Endothelial cell of umbilical vein (primary cell): ENCODE data around the gene THSD7B. TPM values are rescaled to one million over a fixed set of nuclear protein-coding genes. Genes with fewer than 3 reads are reported as not detected.

Source experiments
- BruUV-seq: library from RNA; stranded (reverse); fragments of 400-500 nt; replicated peaks from 2 replicates; lab custom pipeline; 2021; lab: Mats Ljungman, UMichigan
- CTCF ChIA-PET: fragments of 300-600, 350-600 bp; sonication (Branson Sonifier 250); formaldehyde crosslinking; loops from one replicate; lab custom pipeline; 2021; ENCODE audit warnings: antibody characterized with exemption, inconsistent platforms; lab: Charles Lee
- POLR2A ChIA-PET: fragments of 300-600, 350-600 bp; sonication (Branson Sonifier 250); formaldehyde crosslinking; loops from one replicate; lab custom pipeline; 2021; ENCODE audit warnings: antibody characterized with exemption, inconsistent platforms; lab: Charles Lee
- DNase-seq: peaks from one replicate; pipeline ENCODE4 v3.0.0-alpha.2; 2011; ENCODE audit warnings: low read depth, low spot score
- FAIRE-seq: peaks from 2 replicates; lab custom pipeline; 2011; peaks lifted over from hg19 to GRCh38; lab: Jason Lieb, UNC
- H2AFZ ChIP-seq: 2 replicates; pipeline ENCODE4 v1.6.0; 2012; ENCODE audit warnings: low read depth, low read length, control low read depth, inconsistent platforms
- H3K27ac ChIP-seq: 2 replicates; pipeline ENCODE4 v1.5.1; 2011; ENCODE audit warnings: low read depth, mild to moderate bottlenecking, control low read depth, low read length, moderate library complexity; ENCODE audit not compliant: insufficient read depth
- H3K27me3 ChIP-seq, 2 experiments: 2 replicates each; pipeline versions ENCODE4 v1.6.0 to v1.6.1; 2011; ENCODE audit warnings: low read length in 2 of 2, mixed read lengths in 1 of 2; ENCODE audit not compliant: control insufficient read depth in 2 of 2, insufficient read depth in 2 of 2
- H3K36me3 ChIP-seq, 2 experiments: 2 replicates in 1 of 2; 3 replicates in 1 of 2; pipeline ENCODE4 v1.5.1; 2011; ENCODE audit warnings: low read length in 2 of 2, mild to moderate bottlenecking in 1 of 2, moderate library complexity in 1 of 2; ENCODE audit not compliant: control insufficient read depth in 2 of 2, insufficient read depth in 2 of 2; ENCODE audit errors: extremely low read depth in 1 of 2
- H3K4me1 ChIP-seq: 3 replicates; pipeline ENCODE4 v1.5.1; 2011; ENCODE audit warnings: mild to moderate bottlenecking, low read length; ENCODE audit not compliant: control insufficient read depth, insufficient read depth; ENCODE audit errors: extremely low read depth
- H3K4me2 ChIP-seq: 2 replicates; pipeline ENCODE4 v1.6.1; 2011; ENCODE audit warnings: low read length, control low read depth, mixed read lengths; ENCODE audit not compliant: insufficient read depth
- H3K4me3 ChIP-seq, 3 experiments: fragments of 200-600 bp in 1 of 3; sonication (generic), shearing (Covaris generic) in 1 of 3; replicated peaks in 1 of 3; 2 replicates each; pipeline ENCODE4 v1.5.1; 2011 to 2016; ENCODE audit warnings: control low read depth in 3 of 3, low read length in 3 of 3, mild to moderate bottlenecking in 2 of 3, inconsistent platforms in 1 of 3, low read depth in 1 of 3, moderate library complexity in 1 of 3; ENCODE audit not compliant: insufficient read depth in 1 of 3
- H3K79me2 ChIP-seq: 2 replicates; pipeline ENCODE4 v1.6.0; 2012; ENCODE audit warnings: low read length, inconsistent platforms; ENCODE audit not compliant: control insufficient read depth, insufficient read depth
- H3K9ac ChIP-seq: replicated peaks from 2 replicates; pipeline ENCODE3; 2011; ENCODE audit warnings: low read length, control low read depth; ENCODE audit not compliant: insufficient read depth; ENCODE audit errors: extremely low read depth
- H3K9me1 ChIP-seq: replicated peaks from 3 replicates; pipeline ENCODE4 v1.6.0; 2011; ENCODE audit warnings: mild to moderate bottlenecking, low read length; ENCODE audit not compliant: control insufficient read depth, insufficient read depth; ENCODE audit errors: extremely low read depth
- H3K9me3 ChIP-seq: replicated peaks from 2 replicates; pipeline ENCODE4 v1.5.1; 2012; ENCODE audit warnings: low read length, inconsistent platforms; ENCODE audit not compliant: control insufficient read depth, insufficient read depth
- H4K20me1 ChIP-seq: replicated peaks from 2 replicates; pipeline ENCODE3; 2011; ENCODE audit warnings: mild to moderate bottlenecking, low read length; ENCODE audit not compliant: control insufficient read depth, insufficient read depth; ENCODE audit errors: extremely low read depth
- EZH2 ChIP-seq: IDR thresholded peaks from 2 replicates; pipeline ENCODE4 v1.6.1; 2012; ENCODE audit warnings: borderline replicate concordance, low read depth, mild to moderate bottlenecking, moderate library complexity, low read length, inconsistent platforms; ENCODE audit not compliant: severe bottlenecking
- FOS ChIP-seq: IDR thresholded peaks from 2 replicates; pipeline ENCODE4 v1.6.1; 2011; ENCODE audit warnings: mild to moderate bottlenecking, low read length, moderate library complexity, borderline replicate concordance; ENCODE audit not compliant: insufficient read depth
- GATA2 ChIP-seq: IDR thresholded peaks from 2 replicates; pipeline ENCODE4 v1.7.0; 2011; ENCODE audit warnings: low read depth, mild to moderate bottlenecking, moderate library complexity, mixed read lengths, low read length; ENCODE audit not compliant: insufficient read length, insufficient read depth
- JUN ChIP-seq: IDR thresholded peaks from 2 replicates; pipeline ENCODE4 v1.6.1; 2011; ENCODE audit warnings: borderline replicate concordance, low read depth; ENCODE audit not compliant: insufficient read length, insufficient read depth
- MYC ChIP-seq: IDR thresholded peaks from one replicate; pipeline ENCODE4 v1.6.1; 2011; ENCODE audit warnings: mild to moderate bottlenecking, low read depth, low read length
- POLR2A ChIP-seq: IDR thresholded peaks from 2 replicates; pipeline ENCODE4 v1.6.1; 2012; ENCODE audit warnings: low read depth, mild to moderate bottlenecking, control low read depth, low read length
- POLR2AphosphoS5 ChIP-seq: IDR thresholded peaks from 2 replicates; pipeline ENCODE4 v1.6.1; 2012; ENCODE audit warnings: low read depth, mild to moderate bottlenecking, control low read depth, low read length, moderate library complexity; ENCODE audit not compliant: insufficient read depth
- dilution Hi-C: fragments of 300-500 bp; cut with MboI; formaldehyde crosslinking; loops from one replicate; pipeline ENCODE4 v1.15.0; 2019; ENCODE audit warnings: low sequenced_read_pairs; ENCODE audit not compliant: extremely low pct_ligation_motif_present
- intact Hi-C: fragments of 100-400 bp; cut with micrococcal nuclease; formaldehyde crosslinking; loops from one replicate; pipeline ENCODE4 v1.10.0; 2022
- polyA plus RNA-seq, 4 experiments: library from polyadenylated mRNA; depleted of rRNA in 3 of 4; stranded (reverse) in 3 of 4; unstranded in 1 of 4; fragments of >200 nt; gene quantifications; 2 replicates each; pipeline versions ENCODE4 v1.2.1 to v1.2.3, GENCODE V29; 2011 to 2012; ENCODE audit warnings: missing spikeins in 1 of 4
- total RNA-seq: library from RNA; stranded (reverse); gene quantifications from 2 replicates; pipeline ENCODE4 v1.2.3, GENCODE V29; 2021
- TF ChIP-seq, protein P1 (sequence below): IDR thresholded peaks from 2 replicates; pipeline ENCODE4 v1.6.1; 2011; ENCODE audit not compliant: insufficient read depth, insufficient read length
- TF ChIP-seq, protein P2 (sequence below), 2 donors: IDR thresholded peaks; 1 replicate in 1 of 2; 2 replicates in 1 of 2; pipeline ENCODE4 v1.5.1; 2011; ENCODE audit warnings: low read length in 2 of 2, mild to moderate bottlenecking in 2 of 2, moderate library complexity in 2 of 2, control low read depth in 1 of 2, inconsistent platforms in 1 of 2, low read depth in 1 of 2; ENCODE audit not compliant: insufficient read depth in 1 of 2; ENCODE audit errors: extremely low read depth in 1 of 2

Gene THSD7B
- total and polyA plus RNA-seq, 2 donors (not counting 3 experiments of a cell fraction or from before 2014, with no cell fraction given): 0.04 TPM; not detected in 1

GRCh38 chr2:136916131-136916530, 150.8 kb downstream of the THSD7B start:
- Histone ChIP-seq H3K36me3 (no peaks in the 10 kb centered on the region), H3K9me1 (no peaks in the 10 kb centered on the region), H3K9me3 (no peaks in the 10 kb centered on the region), H2AFZ (no peak overlapping the region), H3K27me3 (no peaks in the 10 kb centered on the region), H3K9ac (no peak overlapping the region), H3K4me2 (no peak overlapping the region), H3K4me3 (no peak overlapping the region), H3K79me2 (no peaks in the 10 kb centered on the region), H3K4me1 (no peaks in the 10 kb centered on the region), H3K27ac (no peak overlapping the region), H4K20me1 (no peaks in the 10 kb centered on the region)
- POLR2A ChIA-PET: no interaction called here
- no TSS peak for BruUV-seq
- TF ChIP-seq JUN (no peak), MYC (no peak), FOS (no peak), EZH2 (no peak), GATA2 (no peak)
- TF ChIP-seq, protein P1, sequence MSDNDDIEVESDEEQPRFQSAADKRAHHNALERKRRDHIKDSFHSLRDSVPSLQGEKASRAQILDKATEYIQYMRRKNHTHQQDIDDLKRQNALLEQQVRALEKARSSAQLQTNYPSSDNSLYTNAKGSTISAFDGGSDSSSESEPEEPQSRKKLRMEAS: no peak
- intact Hi-C loops (no loop called here), dilution Hi-C loops (no loop called here)
- no peak for FAIRE-seq
- DNase-seq: no peak
- CTCF ChIA-PET: no interaction called here

- BruUV-seq: no TSS peak
- intact Hi-C loops: no loop called here
- H2AFZ ChIP-seq: no peak overlapping the region
- ChIA-PET POLR2A (no interaction called here), CTCF (no interaction called here)
- no peaks in the 10 kb centered on the region for H4K20me1 ChIP-seq
- H3K9me3 ChIP-seq: no peaks in the 10 kb centered on the region
- no peak for FAIRE-seq
- dilution Hi-C loops: no loop called here
- H3K79me2 ChIP-seq: no peaks in the 10 kb centered on the region
- TF ChIP-seq MYC: no peak
- TF ChIP-seq POLR2A: no peak
- no peak for TF ChIP-seq JUN
- no peak for TF ChIP-seq EZH2
- TF ChIP-seq FOS: no peak
- TF ChIP-seq, protein P1: no peak
- TF ChIP-seq, protein P2, sequence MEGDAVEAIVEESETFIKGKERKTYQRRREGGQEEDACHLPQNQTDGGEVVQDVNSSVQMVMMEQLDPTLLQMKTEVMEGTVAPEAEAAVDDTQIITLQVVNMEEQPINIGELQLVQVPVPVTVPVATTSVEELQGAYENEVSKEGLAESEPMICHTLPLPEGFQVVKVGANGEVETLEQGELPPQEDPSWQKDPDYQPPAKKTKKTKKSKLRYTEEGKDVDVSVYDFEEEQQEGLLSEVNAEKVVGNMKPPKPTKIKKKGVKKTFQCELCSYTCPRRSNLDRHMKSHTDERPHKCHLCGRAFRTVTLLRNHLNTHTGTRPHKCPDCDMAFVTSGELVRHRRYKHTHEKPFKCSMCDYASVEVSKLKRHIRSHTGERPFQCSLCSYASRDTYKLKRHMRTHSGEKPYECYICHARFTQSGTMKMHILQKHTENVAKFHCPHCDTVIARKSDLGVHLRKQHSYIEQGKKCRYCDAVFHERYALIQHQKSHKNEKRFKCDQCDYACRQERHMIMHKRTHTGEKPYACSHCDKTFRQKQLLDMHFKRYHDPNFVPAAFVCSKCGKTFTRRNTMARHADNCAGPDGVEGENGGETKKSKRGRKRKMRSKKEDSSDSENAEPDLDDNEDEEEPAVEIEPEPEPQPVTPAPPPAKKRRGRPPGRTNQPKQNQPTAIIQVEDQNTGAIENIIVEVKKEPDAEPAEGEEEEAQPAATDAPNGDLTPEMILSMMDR (IDR thresholded peaks at IDR 0.05; ENCODE audit: extremely low read depth in 1 of 2, insufficient read depth in 1 of 2, low read depth in 1 of 2, low read length in 2 of 2): no peak
- no peak for TF ChIP-seq POLR2AphosphoS5
- TF ChIP-seq GATA2: no peak
- H3K4me3 ChIP-seq: no peak overlapping the region
- no peaks in the 10 kb centered on the region for H3K4me1 ChIP-seq
- peak; percentile 18 for DNase-seq
- H3K4me2 ChIP-seq: no peak overlapping the region
- H3K9me1 ChIP-seq: no peaks in the 10 kb centered on the region
- H3K27ac ChIP-seq: no peak overlapping the region
- H3K36me3 ChIP-seq: no peaks in the 10 kb centered on the region
- no peaks in the 10 kb centered on the region for H3K27me3 ChIP-seq
- H3K9ac ChIP-seq: no peak overlapping the region
These were observed 152.1 kb downstream of the THSD7B start for GRCh38 chr2:136917411-136917881.
